Measurements from ENCODE around the gene TRDMT1.

TRDMT1 gene

DNA sequence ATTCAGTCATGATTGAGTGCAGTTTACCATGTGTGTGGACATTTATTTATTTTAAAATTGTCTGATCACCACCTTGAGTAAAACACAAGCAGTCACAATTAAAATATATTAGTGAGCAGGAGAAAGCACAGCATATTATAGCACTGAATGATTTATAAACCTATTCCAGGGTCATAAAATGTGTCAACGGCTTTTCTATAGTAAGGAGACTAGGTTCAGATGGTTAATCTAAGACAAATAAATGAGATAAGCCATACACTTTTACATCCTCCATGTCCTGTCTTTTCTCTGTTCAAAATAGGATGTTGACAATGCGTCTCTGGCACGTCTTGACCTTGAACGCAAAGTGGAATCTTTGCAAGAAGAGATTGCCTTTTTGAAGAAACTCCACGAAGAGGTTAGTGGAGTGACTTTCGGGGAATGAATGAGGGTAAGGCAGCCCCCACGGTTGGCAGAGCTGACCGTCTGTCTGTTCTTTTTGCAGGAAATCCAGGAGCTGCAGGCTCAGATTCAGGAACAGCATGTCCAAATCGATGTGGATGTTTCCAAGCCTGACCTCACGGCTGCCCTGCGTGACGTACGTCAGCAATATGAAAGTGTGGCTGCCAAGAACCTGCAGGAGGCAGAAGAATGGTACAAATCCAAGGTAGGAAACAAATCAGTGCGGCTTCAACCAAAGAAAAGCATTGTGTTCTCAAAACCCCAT is 32.0 kb upstream of the TRDMT1 start:
- Histone ChIP-seq H4K20me1 (ENCODE audit: insufficient read depth) (peaks cover 31% of the 10 kb centered on the region), H3K36me3 (ENCODE audit: insufficient read depth) (peaks cover 52% of the 10 kb centered on the region; the same call in 1 of the 2 replicates)

DNA sequence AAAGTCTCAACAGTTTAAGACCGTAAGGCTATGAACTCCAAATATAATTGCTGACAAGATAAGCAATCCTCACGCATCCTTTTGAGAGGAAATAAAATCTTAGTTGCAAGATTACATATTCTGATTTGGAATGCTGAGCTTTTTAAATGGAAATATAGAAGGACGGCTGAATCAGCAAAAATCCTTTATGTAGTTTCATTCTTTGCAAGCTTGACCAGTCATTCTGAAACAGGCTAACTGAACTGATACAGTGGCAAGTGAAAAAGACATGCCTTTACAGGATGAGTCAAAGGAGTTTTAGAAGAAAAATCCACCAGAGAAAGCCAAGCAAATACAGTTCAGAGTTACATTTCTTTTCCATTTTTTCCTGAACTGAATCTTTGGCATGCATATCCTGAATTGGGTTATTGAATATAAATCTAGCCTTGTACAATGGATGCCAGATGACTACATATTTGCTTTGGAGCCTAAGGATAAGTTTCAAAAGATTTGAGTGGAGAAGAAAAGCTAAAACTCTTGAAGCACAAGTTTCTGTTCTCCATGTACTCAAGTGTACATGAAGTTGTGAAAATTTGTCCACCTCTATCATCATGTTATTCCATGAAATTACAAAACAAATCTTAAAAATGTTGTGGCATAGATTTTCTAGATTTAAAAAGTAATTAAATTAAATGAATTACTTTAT is 30.9 kb upstream of the TRDMT1 start:
- Histone ChIP-seq H3K4me1 (ENCODE audit: low read depth, poor library complexity, severe bottlenecking) (peaks cover 53% of the 10 kb centered on the region), H3K9ac (peak overlapping the region; percentile 94; the same call in 1 of the 2 replicates), H3K36me3 (ENCODE audit: insufficient read depth) (peaks cover 49% of the 10 kb centered on the region; the same call in 1 of the 2 replicates), H2AFZ (ENCODE audit: low read depth) (no peak overlapping the region), H3K4me2 (peak overlapping the region; percentile 99), H3K79me2 (ENCODE audit: insufficient read depth, low read depth) (peaks cover 45% of the 10 kb centered on the region), H3K27me3 (ENCODE audit: insufficient read depth, low read depth) (no peaks in the 10 kb centered on the region), H3K27ac (peak overlapping the region; percentile 96), H3K4me3 (IDR thresholded peaks at IDR 0.05; ENCODE audit: insufficient read depth, low read depth, low read length) (no peak overlapping the region), H4K20me1 (ENCODE audit: insufficient read depth) (peaks cover 31% of the 10 kb centered on the region)
- TF ChIP-seq, protein P1, sequence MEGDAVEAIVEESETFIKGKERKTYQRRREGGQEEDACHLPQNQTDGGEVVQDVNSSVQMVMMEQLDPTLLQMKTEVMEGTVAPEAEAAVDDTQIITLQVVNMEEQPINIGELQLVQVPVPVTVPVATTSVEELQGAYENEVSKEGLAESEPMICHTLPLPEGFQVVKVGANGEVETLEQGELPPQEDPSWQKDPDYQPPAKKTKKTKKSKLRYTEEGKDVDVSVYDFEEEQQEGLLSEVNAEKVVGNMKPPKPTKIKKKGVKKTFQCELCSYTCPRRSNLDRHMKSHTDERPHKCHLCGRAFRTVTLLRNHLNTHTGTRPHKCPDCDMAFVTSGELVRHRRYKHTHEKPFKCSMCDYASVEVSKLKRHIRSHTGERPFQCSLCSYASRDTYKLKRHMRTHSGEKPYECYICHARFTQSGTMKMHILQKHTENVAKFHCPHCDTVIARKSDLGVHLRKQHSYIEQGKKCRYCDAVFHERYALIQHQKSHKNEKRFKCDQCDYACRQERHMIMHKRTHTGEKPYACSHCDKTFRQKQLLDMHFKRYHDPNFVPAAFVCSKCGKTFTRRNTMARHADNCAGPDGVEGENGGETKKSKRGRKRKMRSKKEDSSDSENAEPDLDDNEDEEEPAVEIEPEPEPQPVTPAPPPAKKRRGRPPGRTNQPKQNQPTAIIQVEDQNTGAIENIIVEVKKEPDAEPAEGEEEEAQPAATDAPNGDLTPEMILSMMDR (conservative IDR thresholded peaks at IDR 0.05; ENCODE audit: low read depth, low read length), result no peak

More for the DNA sequence above, 32.0 kb upstream of the TRDMT1 start:
- peak overlapping the region; percentile 99 for H3K4me2 ChIP-seq
- peak overlapping the region; percentile 96 for H3K27ac ChIP-seq
- TF ChIP-seq, protein P1 (conservative IDR thresholded peaks at IDR 0.05; ENCODE audit: low read depth, low read length), result no peak
- H3K79me2 ChIP-seq (ENCODE audit: insufficient read depth, low read depth), result peaks cover 45% of the 10 kb centered on the region
- H2AFZ ChIP-seq (ENCODE audit: low read depth), result no peak overlapping the region
- peak overlapping the region; percentile 94; the same call in 1 of the 2 replicates for H3K9ac ChIP-seq
- H3K27me3 ChIP-seq (ENCODE audit: insufficient read depth, low read depth), result no peaks in the 10 kb centered on the region
- no peak overlapping the region for H3K4me3 ChIP-seq (IDR thresholded peaks at IDR 0.05; ENCODE audit: insufficient read depth, low read depth, low read length)
- peaks cover 57% of the 10 kb centered on the region for H3K4me1 ChIP-seq (ENCODE audit: low read depth, poor library complexity, severe bottlenecking)

DNA sequence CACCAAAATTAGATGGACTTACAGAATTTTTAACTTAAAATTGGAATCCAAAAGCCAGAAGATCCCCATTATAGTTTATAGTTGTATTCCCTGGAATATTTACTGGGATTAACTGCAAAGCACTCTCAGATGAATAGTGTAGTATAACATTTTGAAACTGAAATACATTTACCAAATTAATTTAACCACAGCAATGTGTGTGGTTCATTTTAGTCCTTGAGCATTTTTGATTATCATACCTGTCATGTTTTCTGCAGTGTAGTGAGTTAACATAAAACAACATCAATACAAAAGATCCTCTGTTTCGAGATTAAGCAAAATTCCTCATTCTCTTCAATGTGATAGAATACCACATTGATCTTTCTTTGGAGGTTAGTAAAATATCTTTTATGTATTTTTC is 30.3 kb upstream of the TRDMT1 start:
- peaks cover 42% of the 10 kb centered on the region; the same call in 1 of the 2 replicates for H3K36me3 ChIP-seq (ENCODE audit: insufficient read depth)
- peaks cover 29% of the 10 kb centered on the region for H4K20me1 ChIP-seq (ENCODE audit: insufficient read depth)
- peak overlapping the region; percentile 99 for H3K4me2 ChIP-seq
- TF ChIP-seq, protein P1 (conservative IDR thresholded peaks at IDR 0.05; ENCODE audit: low read depth, low read length), result no peak
- no peaks in the 10 kb centered on the region for H3K27me3 ChIP-seq (ENCODE audit: insufficient read depth, low read depth)
- H2AFZ ChIP-seq (ENCODE audit: low read depth), result no peak overlapping the region
- peaks cover 57% of the 10 kb centered on the region for H3K4me1 ChIP-seq (ENCODE audit: low read depth, poor library complexity, severe bottlenecking)
- H3K79me2 ChIP-seq (ENCODE audit: insufficient read depth, low read depth), result peaks cover 48% of the 10 kb centered on the region
- H3K27ac ChIP-seq, result peak overlapping the region; percentile 96
- H3K9ac ChIP-seq, result peak overlapping the region; percentile 94; the same call in 1 of the 2 replicates
- no peak overlapping the region for H3K4me3 ChIP-seq (IDR thresholded peaks at IDR 0.05; ENCODE audit: insufficient read depth, low read depth, low read length)

DNA sequence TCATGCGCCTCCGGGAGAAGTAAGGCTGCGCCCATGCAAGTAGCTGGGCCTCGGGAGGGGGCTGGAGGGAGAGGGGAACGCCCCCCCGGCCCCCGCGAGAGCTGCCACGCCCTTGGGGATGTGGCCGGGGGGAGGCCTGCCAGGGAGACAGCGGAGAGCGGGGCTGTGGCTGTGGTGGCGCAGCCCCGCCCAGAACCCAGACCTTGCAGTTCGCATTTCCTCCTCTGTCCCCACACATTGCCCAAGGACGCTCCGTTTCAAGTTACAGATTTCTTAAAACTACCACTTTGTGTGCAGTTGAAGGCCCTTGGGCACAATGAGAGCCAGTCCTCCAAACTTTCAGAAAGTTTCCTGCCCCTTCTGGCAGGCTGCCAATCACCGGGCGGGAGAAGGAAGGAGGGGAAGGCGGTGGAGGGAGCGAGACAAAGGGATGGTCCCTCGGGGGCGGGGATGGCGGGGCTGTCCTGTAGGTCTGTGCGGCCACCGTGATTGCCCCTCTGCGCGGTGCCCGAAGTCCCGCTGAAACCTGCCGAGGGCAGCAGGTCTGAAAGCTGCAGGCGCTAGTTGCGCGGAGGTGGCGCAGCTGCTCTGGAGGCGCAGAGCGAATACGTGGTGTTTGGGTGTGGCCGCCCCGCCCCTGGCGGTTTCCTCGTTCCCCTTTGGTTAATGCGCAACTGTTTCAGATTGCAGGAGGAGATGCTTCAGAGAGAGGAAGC is 28.7 kb upstream of the TRDMT1 start:
- peaks cover 61% of the 10 kb centered on the region for H3K4me1 ChIP-seq (ENCODE audit: low read depth, poor library complexity, severe bottlenecking)
- TF ChIP-seq, protein P1 (conservative IDR thresholded peaks at IDR 0.05; ENCODE audit: low read depth, low read length), result no peak
- H3K4me2 ChIP-seq, result peak overlapping the region; percentile 99
- peak overlapping the region; percentile 24; the same call in 1 of the 2 replicates for H2AFZ ChIP-seq (ENCODE audit: low read depth)
- H3K9ac ChIP-seq, result peak overlapping the region; percentile 94
- peaks cover 64% of the 10 kb centered on the region for H3K79me2 ChIP-seq (ENCODE audit: insufficient read depth, low read depth)
- H4K20me1 ChIP-seq (ENCODE audit: insufficient read depth), result peaks cover 26% of the 10 kb centered on the region
- peak overlapping the region; percentile 96 for H3K27ac ChIP-seq
- H3K4me3 ChIP-seq (IDR thresholded peaks at IDR 0.05; ENCODE audit: insufficient read depth, low read depth, low read length), result no peak overlapping the region
- H3K27me3 ChIP-seq (ENCODE audit: insufficient read depth, low read depth), result no peaks in the 10 kb centered on the region
- H3K36me3 ChIP-seq (ENCODE audit: insufficient read depth), result peaks cover 32% of the 10 kb centered on the region; the same call in 1 of the 2 replicates
